Natural killer cell (primary cell): Measurements from ENCODE around the gene ABCB8. TPM values are rescaled to one million over a fixed set of nuclear protein-coding genes. Genes with fewer than 3 reads are reported as not detected.

ENCODE experiments used
- ATAC-seq, 3 donors: fragments of 150-1000 bp in 2 of 3; fragments of 200-7000 bp in 1 of 3; cut with Tn5 transposase; 1 replicate in 1 of 3; 2 replicates in 2 of 3; pipeline ENCODE4 v1.10.0; 2021; ENCODE audit warnings: mild to moderate bottlenecking in 2 of 3, moderate library complexity in 2 of 3
- DNase-seq, 2 donors: peaks; one replicate each; pipeline versions ENCODE4 v3.0.0 to v3.0.0-alpha.2; 2013 to 2021; ENCODE audit warnings: mixed read lengths in 1 of 2
- H3K27ac ChIP-seq: one replicate; pipeline ENCODE4 v1.5.1; 2013; ENCODE audit warnings: mild to moderate bottlenecking, low read length
- H3K27me3 ChIP-seq: one replicate; pipeline ENCODE4 v1.6.1; 2013; ENCODE audit warnings: low read length; ENCODE audit not compliant: control insufficient read depth, insufficient read depth
- H3K36me3 ChIP-seq: one replicate; pipeline ENCODE4 v1.6.1; 2013; ENCODE audit warnings: low read length; ENCODE audit not compliant: control insufficient read depth, insufficient read depth
- H3K4me1 ChIP-seq: one replicate; pipeline ENCODE4 v1.6.1; 2013; ENCODE audit warnings: low read length; ENCODE audit not compliant: control insufficient read depth, insufficient read depth
- H3K4me3 ChIP-seq: one replicate; pipeline ENCODE4 v1.5.1; 2013; ENCODE audit warnings: low read length
- H3K9me3 ChIP-seq: one replicate; pipeline ENCODE4 v1.6.1; 2013; ENCODE audit warnings: low read length; ENCODE audit not compliant: control insufficient read depth, insufficient read depth
- H3K27ac Mint-ChIP-seq, 2 donors: one replicate each; pipeline ENCODE4 v1.8.0; 2022; ENCODE audit warnings: mild to moderate bottlenecking in 2 of 2, mixed read lengths in 2 of 2, moderate library complexity in 1 of 2
- H3K27me3 Mint-ChIP-seq, 2 donors: one replicate each; pipeline ENCODE4 v1.8.0; 2022; ENCODE audit warnings: low read depth in 2 of 2, mixed read lengths in 2 of 2
- H3K36me3 Mint-ChIP-seq: one replicate; pipeline ENCODE4 v1.8.0; 2022; ENCODE audit warnings: mixed read lengths
- H3K4me1 Mint-ChIP-seq, 2 donors: one replicate each; pipeline ENCODE4 v1.8.0; 2022; ENCODE audit warnings: mixed read lengths in 2 of 2
- H3K4me3 Mint-ChIP-seq: one replicate; pipeline ENCODE4 v1.8.0; 2022; ENCODE audit warnings: mild to moderate bottlenecking, moderate library complexity, mixed read lengths
- H3K9me3 Mint-ChIP-seq, 2 donors: one replicate each; pipeline ENCODE4 v1.8.0; 2022; ENCODE audit warnings: mixed read lengths in 2 of 2
- WGBS: methylation state at CpG from one replicate; pipeline ENCODE4 v1.1.7; 2013; ENCODE audit warnings: missing lambda C conversion rate; ENCODE audit not compliant: insufficient coverage; 5-methylcytosine and 5-hydroxymethylcytosine counted together
- intact Hi-C: fragments of 100-400 bp; cut with micrococcal nuclease; formaldehyde crosslinking; loops from one replicate; pipeline ENCODE4 v1.14.2; 2022
- total RNA-seq, 4 donors: library from RNA; stranded (reverse); fragments of 120-200 nt in 1 of 4; gene quantifications; one replicate each; pipeline versions ENCODE4 v1.2.3 to v1.2.4, GENCODE V29; 2013 to 2022
- TF ChIP-seq, protein P1 (sequence below): fragments of 200-600 bp; IDR thresholded peaks from one replicate; pipeline ENCODE4 v1.8.0; 2022; ENCODE audit warnings: antibody characterized with exemption

The ABCB8 gene
- total RNA-seq, 3 donors from 2014 or later (not counting 1 experiment from before 2014, with no cell fraction given): 50.6 to 60.5 (median 53.7) TPM

DNA sequence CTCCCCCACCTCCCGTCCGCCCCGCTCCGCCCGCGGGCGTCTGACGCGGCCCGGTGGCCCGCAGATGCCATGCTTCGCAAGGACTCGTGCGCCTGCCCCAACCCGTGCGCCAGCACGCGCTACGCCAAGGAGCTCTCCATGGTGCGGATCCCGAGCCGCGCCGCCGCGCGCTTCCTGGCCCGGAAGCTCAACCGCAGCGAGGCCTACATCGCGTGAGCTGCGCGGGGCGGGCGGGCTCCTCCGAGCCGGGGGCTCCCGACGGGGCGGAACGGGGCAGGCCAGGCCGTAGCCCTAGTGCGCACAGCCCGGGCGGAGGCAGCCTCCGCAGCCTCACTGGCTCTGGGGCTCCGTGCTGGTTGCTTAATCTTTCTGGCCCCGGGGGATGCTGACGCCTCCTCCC, 22.9 kb downstream of the ABCB8 start:
- intact Hi-C loops: no loop called here
- Mint-ChIP-seq H3K4me3 (no peak overlapping the region), H3K4me1 (peaks cover 0 to 10% of the 10 kb centered on the region in 2 donors), H3K36me3 (no peaks in the 10 kb centered on the region), H3K27me3 (peaks cover 0 to 9% of the 10 kb centered on the region in 2 donors), H3K9me3 (no peaks in the 10 kb centered on the region), H3K27ac (no peak overlapping the region)
- 2% methylated on average over 50 of the region's 50 CpGs for WGBS
- H3K27ac ChIP-seq: no peak overlapping the region
- H3K9me3 ChIP-seq: no peaks in the 10 kb centered on the region
- peak; percentile 32 to 84 for DNase-seq
- H3K27me3 ChIP-seq: no peaks in the 10 kb centered on the region
- ATAC-seq: peak; percentile 57 to 89 (median 83)
- no peak overlapping the region for H3K4me3 ChIP-seq
- peaks cover 4% of the 10 kb centered on the region for H3K4me1 ChIP-seq
- H3K36me3 ChIP-seq: no peaks in the 10 kb centered on the region
- TF ChIP-seq, protein P1, sequence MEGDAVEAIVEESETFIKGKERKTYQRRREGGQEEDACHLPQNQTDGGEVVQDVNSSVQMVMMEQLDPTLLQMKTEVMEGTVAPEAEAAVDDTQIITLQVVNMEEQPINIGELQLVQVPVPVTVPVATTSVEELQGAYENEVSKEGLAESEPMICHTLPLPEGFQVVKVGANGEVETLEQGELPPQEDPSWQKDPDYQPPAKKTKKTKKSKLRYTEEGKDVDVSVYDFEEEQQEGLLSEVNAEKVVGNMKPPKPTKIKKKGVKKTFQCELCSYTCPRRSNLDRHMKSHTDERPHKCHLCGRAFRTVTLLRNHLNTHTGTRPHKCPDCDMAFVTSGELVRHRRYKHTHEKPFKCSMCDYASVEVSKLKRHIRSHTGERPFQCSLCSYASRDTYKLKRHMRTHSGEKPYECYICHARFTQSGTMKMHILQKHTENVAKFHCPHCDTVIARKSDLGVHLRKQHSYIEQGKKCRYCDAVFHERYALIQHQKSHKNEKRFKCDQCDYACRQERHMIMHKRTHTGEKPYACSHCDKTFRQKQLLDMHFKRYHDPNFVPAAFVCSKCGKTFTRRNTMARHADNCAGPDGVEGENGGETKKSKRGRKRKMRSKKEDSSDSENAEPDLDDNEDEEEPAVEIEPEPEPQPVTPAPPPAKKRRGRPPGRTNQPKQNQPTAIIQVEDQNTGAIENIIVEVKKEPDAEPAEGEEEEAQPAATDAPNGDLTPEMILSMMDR: no peak

DNA sequence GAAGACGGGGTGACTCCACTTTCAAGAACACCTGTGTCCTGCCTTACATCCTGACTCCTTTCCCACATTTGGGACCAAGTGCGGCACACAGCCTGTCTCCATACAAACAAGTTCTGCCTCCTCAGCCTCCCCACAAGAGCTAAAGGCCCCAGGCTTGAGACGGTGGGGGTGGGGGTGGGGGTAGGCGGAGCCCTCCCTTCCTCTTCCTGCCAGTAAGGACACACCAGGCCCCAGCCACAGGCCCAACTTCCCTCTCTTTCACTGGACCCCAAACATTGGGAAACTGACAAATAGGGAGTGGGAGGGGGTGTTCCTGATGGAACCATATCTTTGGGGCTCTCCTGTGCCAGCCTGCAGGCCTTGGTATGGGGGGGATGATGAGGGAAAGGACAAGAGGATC, 24.8 kb downstream of the ABCB8 start:
- Mint-ChIP-seq H3K27me3 (peaks cover 0 to 9% of the 10 kb centered on the region in 2 donors), H3K36me3 (no peaks in the 10 kb centered on the region), H3K4me1 (peaks cover 9 to 25% of the 10 kb centered on the region in 2 donors), H3K27ac (no peak overlapping the region), H3K4me3 (no peak overlapping the region), H3K9me3 (no peaks in the 10 kb centered on the region)
- Histone ChIP-seq H3K4me1 (peaks cover 15% of the 10 kb centered on the region), H3K27me3 (no peaks in the 10 kb centered on the region), H3K4me3 (no peak overlapping the region), H3K36me3 (no peaks in the 10 kb centered on the region), H3K9me3 (no peaks in the 10 kb centered on the region), H3K27ac (no peak overlapping the region)
- TF ChIP-seq, protein P1: no peak
- intact Hi-C loops: no loop called here
- no peak for ATAC-seq
- WGBS: 83% methylated on average over 1 of the region's 4 CpGs
- no peak for DNase-seq

DNA sequence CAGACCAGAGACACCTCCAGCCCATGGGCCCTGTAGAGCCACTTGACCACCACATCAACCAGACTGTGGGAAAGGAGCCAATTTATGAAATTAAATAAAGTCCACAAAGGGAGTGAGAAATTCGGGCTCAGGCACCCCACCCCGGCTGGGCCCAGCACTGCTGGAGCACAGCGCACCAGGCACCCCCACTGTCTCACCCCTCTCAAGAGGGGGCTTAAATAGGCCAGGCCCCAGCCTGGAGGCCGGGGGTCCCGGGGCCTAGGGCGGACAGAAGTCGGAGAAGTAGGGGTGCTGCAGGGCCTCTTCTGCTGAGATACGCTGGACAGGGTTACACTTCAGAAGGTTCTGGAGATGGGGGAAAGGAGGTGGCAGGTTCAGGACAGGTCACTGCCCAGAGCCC, 25.5 kb downstream of the ABCB8 start:
- ATAC-seq (no peak), DNase-seq (no peak)
- Mint-ChIP-seq H3K9me3 (no peaks in the 10 kb centered on the region), H3K27ac (no peak overlapping the region), H3K36me3 (no peaks in the 10 kb centered on the region), H3K27me3 (peaks cover 0 to 9% of the 10 kb centered on the region in 2 donors), H3K4me1 (peaks cover 14 to 25% of the 10 kb centered on the region in 2 donors), H3K4me3 (no peak overlapping the region)
- Histone ChIP-seq H3K27me3 (no peaks in the 10 kb centered on the region), H3K27ac (no peak overlapping the region), H3K9me3 (no peaks in the 10 kb centered on the region), H3K4me3 (no peak overlapping the region), H3K4me1 (peaks cover 21% of the 10 kb centered on the region), H3K36me3 (no peaks in the 10 kb centered on the region)
- intact Hi-C loops: no loop called here
- TF ChIP-seq, protein P1: no peak
- WGBS: 89% methylated on average over 8 of the region's 8 CpGs

DNA sequence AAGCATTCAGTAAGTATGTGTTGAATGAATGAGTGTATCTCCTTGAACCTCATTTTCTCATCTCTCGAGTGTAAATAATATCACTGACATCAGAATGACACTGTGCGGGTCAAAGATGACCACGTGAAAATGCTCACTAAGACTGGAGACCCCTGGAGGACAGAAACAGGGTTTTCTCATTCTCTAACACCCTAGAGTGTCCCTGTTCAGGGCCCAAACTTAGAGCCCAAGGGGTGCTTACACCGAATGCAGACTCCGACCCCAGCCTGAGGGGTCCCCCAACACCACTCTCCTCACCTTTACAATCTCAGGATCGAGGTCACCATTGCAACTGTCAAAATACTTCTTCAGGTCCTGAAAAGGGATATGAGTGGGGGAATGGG, 28.0 kb downstream of the ABCB8 start:
- H3K9me3 Mint-ChIP-seq: no peaks in the 10 kb centered on the region
- Histone ChIP-seq H3K27me3 (no peaks in the 10 kb centered on the region), H3K27ac (no peak overlapping the region), H3K4me1 (peaks cover 41% of the 10 kb centered on the region), H3K4me3 (no peak overlapping the region), H3K9me3 (no peaks in the 10 kb centered on the region), H3K36me3 (no peaks in the 10 kb centered on the region)
- no peak for DNase-seq
- no peak overlapping the region for H3K27ac Mint-ChIP-seq
- H3K4me1 Mint-ChIP-seq: peaks cover 16 to 42% of the 10 kb centered on the region in 2 donors
- peaks cover 0 to 6% of the 10 kb centered on the region in 2 donors for H3K27me3 Mint-ChIP-seq
- H3K4me3 Mint-ChIP-seq: peak overlapping the region; percentile 53
- intact Hi-C loops: no loop called here
- WGBS: 94% methylated on average over 5 of the region's 6 CpGs
- no peak for ATAC-seq
- TF ChIP-seq, protein P1: no peak
- H3K36me3 Mint-ChIP-seq: no peaks in the 10 kb centered on the region
